Glomerular endothelial cell (primary cell): ENCODE results near the gene PAK6. TPM values are rescaled to one million over a fixed set of nuclear protein-coding genes. Genes with fewer than 3 reads are reported as not detected.

Experiments
- DNase-seq: peaks from one replicate; pipeline ENCODE4 v3.0.0-alpha.2; 2011; ENCODE audit warnings: low read depth, low spot score; ENCODE audit errors: extremely low read depth
- total RNA-seq: library from RNA; depleted of rRNA; stranded (reverse); fragments of >200 nt; gene quantifications from 2 replicates; pipeline ENCODE4 v1.2.3, GENCODE V29; 2015

PAK6 gene
- total RNA-seq, 1 donor from 2014 or later: not detected

DNA sequence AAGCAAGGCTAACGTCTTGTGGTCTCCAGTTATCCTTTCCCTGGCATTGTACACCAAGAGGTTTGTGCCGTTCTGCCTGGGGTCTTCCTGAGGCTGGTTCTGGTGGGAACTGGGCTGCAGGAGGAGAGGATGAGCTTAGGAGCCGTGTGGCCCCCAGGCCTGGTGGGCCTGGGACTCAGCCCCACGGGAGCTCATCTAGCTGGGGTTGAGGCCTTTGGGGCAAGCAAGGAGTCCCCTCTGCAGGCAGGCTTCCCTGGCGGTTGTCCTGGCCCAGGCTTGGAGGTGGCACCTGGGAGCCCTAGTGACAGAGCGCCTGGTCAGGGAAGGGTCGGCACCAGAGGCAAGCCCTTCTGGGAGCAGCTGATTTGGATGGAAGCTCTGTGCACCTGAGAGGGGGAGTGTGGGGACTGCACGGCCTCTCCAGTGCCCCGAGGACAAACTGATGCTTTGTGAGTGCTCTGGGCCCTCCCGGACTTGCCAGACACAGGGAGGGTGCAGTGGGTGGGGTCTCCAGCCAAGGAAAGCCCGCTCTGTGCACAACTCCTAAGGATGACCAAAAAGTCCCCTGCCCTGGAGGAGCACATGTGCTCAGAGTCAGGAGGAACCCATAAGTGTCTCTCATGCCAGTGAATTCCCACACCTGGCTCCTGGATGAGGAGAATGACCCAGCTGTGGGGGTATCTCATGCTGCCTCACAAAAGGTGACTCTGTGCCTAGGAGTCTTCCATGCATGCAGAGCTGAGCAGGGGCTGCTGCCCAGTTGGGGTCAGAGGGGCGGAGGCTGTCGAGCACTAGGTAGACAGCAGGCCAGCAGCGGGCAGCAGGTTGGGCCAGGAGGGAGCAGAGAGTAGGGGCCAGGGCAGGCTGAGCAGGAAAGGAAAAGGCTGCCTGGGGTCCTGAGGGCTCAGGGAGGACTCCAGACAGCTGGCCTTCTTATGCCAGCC, 2.7 kb downstream of the PAK6 start:
- DNase-seq: no peak

- DNase-seq: no peak
Observed at GRCh38 chr15:40242213-40242599, 3.3 kb downstream of the PAK6 start.

- no peak for DNase-seq
Observed at GRCh38 chr15:40242601-40243000, 3.7 kb downstream of the PAK6 start.

DNA sequence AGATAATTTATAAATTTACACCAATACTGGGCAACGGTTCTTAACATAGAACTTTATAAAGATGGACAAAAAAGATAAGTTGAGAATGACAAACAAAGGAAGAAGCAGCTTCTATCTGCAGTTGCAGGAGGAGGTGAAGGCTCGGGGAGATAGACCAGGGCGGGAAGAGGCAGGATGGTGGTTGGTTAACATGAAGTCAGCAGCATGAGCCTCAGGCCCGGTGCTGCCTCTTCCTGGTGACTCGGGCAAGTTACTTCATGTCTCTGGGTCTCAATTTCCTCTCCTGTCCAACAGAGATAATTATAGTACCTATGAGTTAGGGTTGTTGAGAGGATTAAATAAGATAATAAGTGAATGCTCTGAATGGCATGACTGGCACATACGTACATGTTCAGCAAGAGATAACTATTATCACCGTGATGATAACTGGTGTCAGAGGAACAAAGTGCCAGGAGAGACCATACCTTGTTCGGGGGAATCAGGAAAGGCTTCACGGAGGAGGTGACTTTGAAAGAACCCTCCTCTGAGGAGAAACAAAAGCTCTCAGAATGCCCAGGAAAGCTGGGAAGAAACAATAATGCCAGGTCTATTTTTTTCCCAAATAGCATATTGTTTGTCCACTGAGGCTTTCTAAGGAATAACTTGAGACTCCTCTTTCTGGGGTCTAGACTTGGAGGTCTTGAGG, 4.4 kb downstream of the PAK6 start:
- DNase-seq: no peak

GRCh38 chr15:40244961-40245523, 6.2 kb downstream of the PAK6 start:
- DNase-seq: no peak

- no peak for DNase-seq
Observed at GRCh38 chr15:40245666-40246450, 7.0 kb downstream of the PAK6 start.

GRCh38 chr15:40246496-40247280, 7.8 kb downstream of the PAK6 start:
- no peak for DNase-seq

- no peak for DNase-seq
Observed at GRCh38 chr15:40247406-40247971, 8.6 kb downstream of the PAK6 start.

DNA sequence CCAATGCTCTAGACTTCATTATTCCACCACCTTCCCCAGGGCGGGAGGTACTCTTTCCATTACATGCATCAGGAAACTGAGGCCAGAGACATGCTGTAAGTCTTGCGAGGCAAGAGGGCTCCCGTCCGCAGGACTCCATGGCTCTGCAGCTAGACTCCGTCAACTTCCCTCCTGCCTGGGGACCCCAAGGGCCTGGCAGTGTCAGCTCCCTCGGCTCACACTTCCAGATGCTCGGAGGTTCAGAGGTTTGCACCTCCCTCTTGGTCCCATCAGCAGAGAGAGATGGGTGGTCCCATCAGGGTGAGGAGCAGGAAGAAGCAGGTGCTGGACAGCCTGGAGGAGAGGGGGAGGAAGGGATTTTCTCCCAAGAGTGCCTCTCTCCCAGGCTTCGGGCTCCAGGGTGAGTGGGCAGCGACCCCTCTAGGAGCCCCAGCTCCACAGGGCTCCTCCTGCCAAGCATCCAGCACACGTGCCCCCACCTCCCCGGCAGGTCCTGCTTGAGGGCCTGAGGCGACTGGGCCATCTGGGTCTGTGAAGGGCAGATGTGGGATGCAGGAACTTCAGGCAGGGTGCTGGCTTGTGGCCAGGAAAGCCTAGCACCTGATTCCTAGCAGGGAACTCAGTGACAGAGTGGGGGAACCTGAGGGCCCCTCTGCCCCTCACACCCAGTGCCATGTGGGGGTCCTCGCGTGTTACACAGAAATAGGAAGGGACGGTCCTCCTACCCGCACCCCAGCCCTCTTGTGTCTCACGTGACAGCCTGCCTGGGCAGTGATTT, 9.3 kb downstream of the PAK6 start:
- DNase-seq: no peak

- no peak for DNase-seq
Observed at GRCh38 chr15:40249477-40250303, 10.8 kb downstream of the PAK6 start.

DNA sequence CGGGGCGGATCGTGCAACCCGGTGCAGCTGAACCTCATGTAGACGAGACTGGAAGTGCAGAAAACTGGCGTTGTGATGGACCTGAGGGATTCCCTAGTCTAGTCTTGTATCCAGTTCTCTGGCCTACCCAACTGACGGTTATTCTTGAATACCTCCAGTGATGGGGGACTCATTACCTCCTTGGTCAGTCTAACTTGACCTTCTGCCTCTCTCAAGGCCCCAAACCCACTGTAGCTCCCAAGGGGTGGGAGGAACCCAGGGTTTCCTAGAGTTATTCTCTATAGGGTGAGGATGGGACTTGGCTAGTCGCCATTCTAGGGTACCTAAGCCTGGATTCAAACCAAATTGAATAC, 11.4 kb downstream of the PAK6 start:
- no peak for DNase-seq

DNA sequence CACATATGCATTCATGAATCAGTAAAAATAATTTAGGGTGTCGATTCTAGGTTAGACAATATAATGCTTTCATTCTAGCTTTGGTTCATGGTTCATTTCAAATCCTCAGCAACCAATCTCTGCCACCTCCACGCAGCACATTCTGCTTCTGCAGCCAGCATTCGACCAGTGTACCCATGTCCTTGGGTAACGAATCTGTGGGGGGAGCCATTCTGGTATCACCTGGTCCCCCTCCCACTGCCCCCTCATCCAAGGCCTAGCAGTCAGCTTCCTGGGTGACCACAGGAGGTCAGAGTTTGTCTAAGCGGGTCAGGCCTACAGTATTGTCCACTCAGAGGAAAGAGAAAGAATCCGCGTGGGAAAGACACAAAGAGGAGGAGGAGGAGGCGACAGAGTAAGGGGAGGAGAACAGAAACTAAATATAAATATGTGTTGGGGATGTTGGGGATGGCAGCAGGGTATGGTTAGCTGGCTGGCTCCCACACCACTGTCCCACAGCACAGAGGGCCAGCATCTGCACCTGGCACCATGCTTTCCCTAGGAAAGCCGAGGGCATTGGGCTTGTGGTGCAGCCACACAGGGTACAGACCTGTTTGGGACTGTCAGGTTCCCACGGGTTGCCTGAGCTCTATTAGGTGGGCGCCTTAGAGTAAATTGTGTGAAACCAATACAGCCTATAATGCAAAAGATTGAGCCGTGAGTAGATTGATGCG, 12.1 kb downstream of the PAK6 start:
- no peak for DNase-seq

DNA sequence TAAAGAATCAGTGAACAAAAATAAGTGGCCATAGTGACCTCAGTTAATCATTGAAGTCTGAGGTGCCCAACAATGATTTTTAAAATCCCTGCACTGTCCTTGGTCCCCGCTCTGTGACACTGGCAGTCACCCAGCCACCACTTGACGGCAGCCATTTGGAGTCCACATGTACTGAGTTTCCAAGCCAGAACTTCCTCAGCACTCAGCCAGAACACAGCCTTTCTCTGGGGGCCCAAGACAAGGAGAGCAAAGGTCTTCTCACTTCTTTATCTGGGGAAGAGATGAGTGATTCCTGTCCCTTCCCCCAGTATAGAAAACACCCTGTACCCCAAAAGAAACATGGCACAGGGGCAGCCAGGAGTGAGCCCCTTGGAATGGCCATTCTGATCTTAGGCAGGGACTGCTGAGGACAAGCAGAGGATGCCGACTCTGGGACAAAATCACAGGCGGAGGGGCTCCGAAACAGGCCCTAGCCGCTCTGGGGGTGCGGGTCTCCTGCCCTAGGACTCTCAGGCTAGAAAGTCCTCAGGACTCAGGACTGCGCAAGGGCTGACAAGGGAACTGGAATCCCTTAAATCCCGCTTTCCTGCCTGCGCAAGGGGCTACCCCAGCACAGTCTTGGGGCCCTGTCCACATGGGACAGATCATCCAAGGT, 12.8 kb downstream of the PAK6 start:
- no peak for DNase-seq

DNA sequence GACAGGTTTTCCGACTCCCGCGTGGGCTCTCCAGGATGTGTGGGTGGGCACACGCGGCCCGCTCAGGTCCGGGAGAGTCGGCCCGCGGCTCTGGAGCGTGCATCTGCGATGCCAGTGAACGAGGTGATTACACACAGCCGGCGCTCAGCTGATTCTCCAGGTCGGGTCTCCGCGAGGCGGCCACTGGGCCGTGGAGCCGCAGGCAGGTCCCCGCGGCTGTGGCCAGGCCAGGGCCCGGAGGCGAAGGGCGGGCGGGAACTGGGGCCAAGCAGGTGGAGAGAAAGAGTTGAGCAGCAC, 13.2 kb downstream of the PAK6 start:
- no peak for DNase-seq

DNA sequence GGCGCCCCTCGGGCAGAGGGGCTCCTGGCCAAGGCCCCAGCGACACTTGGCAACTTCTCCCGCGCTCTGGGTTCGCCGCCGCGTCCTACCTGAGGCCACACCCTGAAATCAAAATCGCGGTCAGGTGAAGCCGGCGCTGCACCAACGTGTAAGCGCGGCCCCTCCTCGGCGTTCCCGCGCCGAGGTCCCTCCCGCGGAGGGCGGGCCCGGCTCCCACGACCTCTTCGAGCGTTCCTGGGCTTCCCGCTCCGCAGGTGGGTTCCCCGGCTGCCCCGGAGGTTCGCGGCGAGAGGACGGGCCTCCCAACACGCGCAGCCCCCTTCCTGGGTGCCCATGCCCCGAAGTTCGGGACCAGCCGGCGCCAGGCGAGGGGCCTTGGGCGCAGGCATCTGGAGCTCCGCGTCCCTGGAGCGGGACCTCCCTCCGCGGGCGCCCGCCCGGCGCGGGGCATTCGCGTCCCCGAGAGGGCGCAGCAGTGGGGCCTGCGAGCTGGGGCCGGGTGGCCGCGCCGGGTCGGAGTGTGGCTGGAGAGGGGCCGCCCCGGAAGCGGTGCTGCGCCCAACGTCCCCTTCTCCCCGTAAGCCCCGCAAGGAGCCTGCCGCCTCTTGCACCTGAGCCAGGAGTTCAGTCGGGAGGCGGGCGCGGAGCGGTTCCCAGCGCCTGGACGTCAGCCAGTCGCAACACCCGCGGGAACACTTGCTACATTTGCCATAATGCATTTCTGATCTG, 13.7 kb downstream of the PAK6 start:
- no peak for DNase-seq

- DNase-seq: no peak
Observed at GRCh38 chr15:40253167-40253790, 14.4 kb downstream of the PAK6 start.
